Esophagus squamous epithelium (tissue), 5 donors: ENCODE data around the gene EME1. TPM values are rescaled to one million over a fixed set of nuclear protein-coding genes. Genes with fewer than 3 reads are reported as not detected.

Source experiments
- DNase-seq: peaks from one replicate; lab custom pipeline; 2025; lab: John Stamatoyannopoulos, UW
- H3K27ac ChIP-seq, 4 donors: fragments of 200-600 bp; sonication (generic); one replicate each; pipeline ENCODE4 v1.5.1; 2016 to 2019; ENCODE audit warnings: mild to moderate bottlenecking in 1 of 4
- H3K27me3 ChIP-seq, 4 donors: fragments of 200-600 bp; sonication (generic); 1 replicate in 3 of 4; 2 replicates in 1 of 4; pipeline versions ENCODE4 v1.5.1 to v1.6.0; 2017 to 2021; ENCODE audit warnings: antibody characterized with exemption in 1 of 4
- H3K36me3 ChIP-seq, 3 donors: fragments of 200-600 bp; sonication (generic); one replicate each; pipeline ENCODE4 v1.5.1; 2016 to 2019
- H3K4me1 ChIP-seq, 3 donors: fragments of 200-600 bp; sonication (generic); one replicate each; pipeline ENCODE4 v1.5.1; 2017 to 2019
- H3K4me3 ChIP-seq, 4 donors: fragments of 200-600 bp; sonication (generic); 1 replicate in 3 of 4; 2 replicates in 1 of 4; pipeline ENCODE4 v1.5.1; 2016 to 2019; ENCODE audit warnings: mild to moderate bottlenecking in 2 of 4, moderate library complexity in 1 of 4
- H3K9me3 ChIP-seq, 3 donors: fragments of 200-600 bp; sonication (generic); one replicate each; pipeline ENCODE4 v1.5.1; 2016 to 2019
- POLR2A ChIP-seq, 4 donors: fragments of 450-650 bp; IDR thresholded peaks; one replicate each; pipeline ENCODE4 v1.6.1; 2017; ENCODE audit warnings: antibody characterized with exemption in 4 of 4, mild to moderate bottlenecking in 4 of 4, moderate library complexity in 3 of 4
- WGBS, 2 donors: methylation state at CpG; one replicate each; pipeline ENCODE4 v1.1.5; 2018; 5-methylcytosine and 5-hydroxymethylcytosine counted together
- intact Hi-C: fragments of 100-400 bp; cut with DNase I; formaldehyde crosslinking; loops from one replicate; pipeline ENCODE4 v1.15.0; 2022
- total RNA-seq, 4 donors: library from RNA; depleted of rRNA; stranded (reverse); fragments of >200 nt; gene quantifications; one replicate each; pipeline ENCODE4 v1.1.0, GENCODE V29; 2016
- TF ChIP-seq, protein P1 (sequence below), 6 experiments: fragments of 450-650 bp in 4 of 6; fragments of 200-600 bp in 2 of 6; sonication (generic) in 2 of 6; IDR thresholded peaks; one replicate each; pipeline ENCODE4 v1.5.1; 2016 to 2019; ENCODE audit warnings: antibody characterized with exemption in 6 of 6, mild to moderate bottlenecking in 4 of 6, moderate library complexity in 4 of 6
- donor health status: DM: yes; HTN: yes; CAD: no.

The EME1 gene
- total RNA-seq, 4 donors from 2014 or later, result 0.57 to 2.7 (median 1.1) TPM

DNA sequence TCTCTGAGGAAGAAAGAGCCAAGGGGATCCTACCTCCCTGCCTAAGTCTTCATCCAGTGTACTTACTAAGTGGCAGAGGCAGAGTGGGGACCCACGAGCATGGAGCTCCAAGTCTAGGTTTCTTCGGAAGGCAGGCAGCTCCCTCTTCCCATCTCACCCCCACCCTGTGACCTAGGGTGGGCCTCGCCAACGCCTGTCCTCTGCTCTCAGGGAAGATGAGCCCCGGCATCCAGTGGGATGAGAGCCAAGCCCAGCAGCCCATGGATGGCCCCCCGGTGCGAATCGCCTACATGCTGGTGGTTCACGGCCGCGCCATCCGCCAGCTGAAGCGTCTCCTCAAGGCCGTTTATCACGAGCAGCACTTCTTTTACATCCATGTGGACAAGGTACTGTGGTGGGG, 18.8 kb upstream of the EME1 start:
- TF ChIP-seq POLR2A (IDR thresholded peaks at IDR 0.05), result no peak
- TF ChIP-seq, protein P1, sequence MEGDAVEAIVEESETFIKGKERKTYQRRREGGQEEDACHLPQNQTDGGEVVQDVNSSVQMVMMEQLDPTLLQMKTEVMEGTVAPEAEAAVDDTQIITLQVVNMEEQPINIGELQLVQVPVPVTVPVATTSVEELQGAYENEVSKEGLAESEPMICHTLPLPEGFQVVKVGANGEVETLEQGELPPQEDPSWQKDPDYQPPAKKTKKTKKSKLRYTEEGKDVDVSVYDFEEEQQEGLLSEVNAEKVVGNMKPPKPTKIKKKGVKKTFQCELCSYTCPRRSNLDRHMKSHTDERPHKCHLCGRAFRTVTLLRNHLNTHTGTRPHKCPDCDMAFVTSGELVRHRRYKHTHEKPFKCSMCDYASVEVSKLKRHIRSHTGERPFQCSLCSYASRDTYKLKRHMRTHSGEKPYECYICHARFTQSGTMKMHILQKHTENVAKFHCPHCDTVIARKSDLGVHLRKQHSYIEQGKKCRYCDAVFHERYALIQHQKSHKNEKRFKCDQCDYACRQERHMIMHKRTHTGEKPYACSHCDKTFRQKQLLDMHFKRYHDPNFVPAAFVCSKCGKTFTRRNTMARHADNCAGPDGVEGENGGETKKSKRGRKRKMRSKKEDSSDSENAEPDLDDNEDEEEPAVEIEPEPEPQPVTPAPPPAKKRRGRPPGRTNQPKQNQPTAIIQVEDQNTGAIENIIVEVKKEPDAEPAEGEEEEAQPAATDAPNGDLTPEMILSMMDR (IDR thresholded peaks at IDR 0.05), result no peak
- Histone ChIP-seq H3K4me1 (no peaks in the 10 kb centered on the region), H3K4me3 (no peak overlapping the region), H3K27ac (no peak overlapping the region), H3K9me3 (no peaks in the 10 kb centered on the region), H3K36me3 (peaks cover 15 to 74% (median 42%) of the 10 kb centered on the region in 3 donors), H3K27me3 (no peaks in the 10 kb centered on the region)
- intact Hi-C loops, result no loop called here
- DNase-seq, result no peak
- WGBS, 2 donors, result 89 to 92% methylated on average over 9 to 11 of the region's 15 CpGs

- H3K27me3 ChIP-seq, result no peaks in the 10 kb centered on the region
- DNase-seq, result no peak
- H3K9me3 ChIP-seq, result no peaks in the 10 kb centered on the region
- H3K4me3 ChIP-seq, result no peak overlapping the region
- TF ChIP-seq POLR2A (IDR thresholded peaks at IDR 0.05), result no peak
- TF ChIP-seq, protein P1 (IDR thresholded peaks at IDR 0.05), result no peak
- 97% methylated on average over 7 of the region's 13 CpGs; no CpG with 5 or more reads in 1 of the 2 donors for WGBS, 2 donors
- H3K27ac ChIP-seq, result no peak overlapping the region
- intact Hi-C loops, result no loop called here
- H3K36me3 ChIP-seq, result peaks cover 15 to 80% (median 42%) of the 10 kb centered on the region in 3 donors
- H3K4me1 ChIP-seq, result no peaks in the 10 kb centered on the region
Observed at GRCh38 chr17:50354776-50355175, 18.3 kb upstream of the EME1 start.

DNA sequence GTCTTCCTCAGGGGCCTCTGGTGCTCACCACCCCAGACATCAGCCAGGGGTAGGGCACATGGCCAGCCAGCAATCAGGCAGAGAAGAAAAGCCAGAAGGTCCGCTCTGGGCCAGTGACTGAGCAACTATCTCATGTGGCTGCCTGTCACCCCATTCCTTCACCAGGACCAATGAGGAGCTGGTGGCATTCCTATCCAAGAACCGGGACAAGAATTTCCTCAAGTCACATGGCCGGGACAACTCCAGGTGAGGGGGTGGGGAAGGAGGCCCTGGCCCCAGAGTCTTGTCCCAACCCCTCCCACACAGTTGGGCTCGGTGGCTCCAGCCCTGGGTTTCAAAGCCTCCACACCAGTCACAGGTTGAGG, 17.7 kb upstream of the EME1 start:
- Histone ChIP-seq H3K27ac (no peak overlapping the region), H3K36me3 (peaks cover 15 to 86% (median 42%) of the 10 kb centered on the region in 3 donors), H3K4me1 (no peaks in the 10 kb centered on the region), H3K4me3 (no peak overlapping the region), H3K27me3 (no peaks in the 10 kb centered on the region), H3K9me3 (no peaks in the 10 kb centered on the region)
- intact Hi-C loops, result no loop called here
- TF ChIP-seq POLR2A (IDR thresholded peaks at IDR 0.05), result no peak
- TF ChIP-seq, protein P1 (IDR thresholded peaks at IDR 0.05), result no peak
- DNase-seq, result no peak
- WGBS, 2 donors, result 67% methylated on average over 2 of the region's 4 CpGs; no CpG with 5 or more reads in 1 of the 2 donors

GRCh38 chr17:50355701-50356341, 17.2 kb upstream of the EME1 start:
- Histone ChIP-seq H3K4me1 (no peaks in the 10 kb centered on the region), H3K4me3 (no peak overlapping the region), H3K9me3 (no peaks in the 10 kb centered on the region), H3K27ac (no peak overlapping the region), H3K36me3 (peaks cover 15 to 91% (median 42%) of the 10 kb centered on the region in 3 donors), H3K27me3 (no peaks in the 10 kb centered on the region)
- no peak for DNase-seq
- no peak for TF ChIP-seq POLR2A (IDR thresholded peaks at IDR 0.05)
- TF ChIP-seq, protein P1 (IDR thresholded peaks at IDR 0.05), result no peak
- intact Hi-C loops, result no loop called here
- WGBS, 2 donors, result 66 to 80% methylated on average over 2 to 6 of the region's 20 CpGs

- H3K9me3 ChIP-seq, result no peaks in the 10 kb centered on the region
- H3K36me3 ChIP-seq, result peaks cover 15 to 97% (median 42%) of the 10 kb centered on the region in 3 donors
- H3K27ac ChIP-seq, result no peak overlapping the region
- intact Hi-C loops, result no loop called here
- no peaks in the 10 kb centered on the region for H3K27me3 ChIP-seq
- no peak for DNase-seq
- no peak for TF ChIP-seq POLR2A (IDR thresholded peaks at IDR 0.05)
- TF ChIP-seq, protein P1 (IDR thresholded peaks at IDR 0.05), result no peak
- H3K4me3 ChIP-seq, result no peak overlapping the region
- H3K4me1 ChIP-seq, result no peaks in the 10 kb centered on the region
- 87% methylated on average over 6 of the region's 12 CpGs; no CpG with 5 or more reads in 1 of the 2 donors for WGBS, 2 donors
Observed at GRCh38 chr17:50356418-50356817, 16.6 kb upstream of the EME1 start.
